SHP77 (cell line): ENCODE results near the gene ATP6V0D1.
"Not testable (repeated sequence)": the region's sequence is repeated elsewhere in the genome, so short reads cannot be mapped to it uniquely, and the experiment has no call there.

Experiments
- DNase-seq, 2 experiments: peaks; one replicate each; lab custom pipeline; 2025; lab: John Stamatoyannopoulos, UW

Gene ATP6V0D1

DNA sequence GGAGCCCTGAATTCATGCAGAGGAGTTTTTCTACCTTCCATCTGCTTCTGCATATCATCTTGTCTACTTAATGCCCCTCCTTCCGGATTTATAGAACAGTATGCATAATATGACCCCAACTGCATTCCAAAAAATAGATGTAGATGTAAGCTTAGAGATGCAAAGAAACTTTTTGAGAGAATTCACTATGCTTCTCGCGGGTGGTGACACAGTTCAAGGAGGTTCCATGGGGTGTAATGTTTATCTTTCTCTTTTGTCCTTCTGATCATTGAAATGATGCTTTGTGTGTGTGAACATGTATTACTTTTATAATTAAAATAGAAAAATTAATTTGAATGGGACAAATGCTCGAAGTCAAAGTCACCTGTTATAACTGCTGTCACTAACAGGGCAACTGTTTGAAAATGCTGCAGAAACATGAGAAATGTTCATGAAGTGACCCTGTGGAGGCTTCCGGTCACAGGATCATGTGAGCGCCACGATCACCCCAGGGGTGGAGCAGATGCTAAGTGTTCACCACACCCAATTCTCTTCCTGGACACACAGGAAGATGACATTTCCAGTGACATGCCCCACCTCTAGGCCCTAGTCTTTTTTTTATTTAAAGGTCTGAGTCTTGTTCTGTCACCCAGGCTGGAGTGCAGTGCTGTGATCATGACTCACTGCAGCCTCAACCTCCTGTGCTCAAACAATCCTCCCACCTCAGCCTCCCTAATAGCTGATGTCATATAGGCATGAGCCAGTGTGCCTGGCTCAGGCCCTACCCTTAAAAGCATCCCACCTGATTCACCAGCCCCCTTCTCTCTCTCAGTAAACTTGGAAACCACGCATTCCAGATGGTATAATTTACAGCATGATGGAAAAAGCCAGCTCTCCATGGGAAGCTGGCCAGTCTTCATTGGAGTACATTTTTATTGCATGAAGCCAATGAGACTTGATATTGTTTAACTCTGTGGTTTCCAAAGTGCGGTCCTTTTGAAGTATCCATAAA, 23.4 kb upstream of the ATP6V0D1 start:
- DNase-seq = no peak

DNA sequence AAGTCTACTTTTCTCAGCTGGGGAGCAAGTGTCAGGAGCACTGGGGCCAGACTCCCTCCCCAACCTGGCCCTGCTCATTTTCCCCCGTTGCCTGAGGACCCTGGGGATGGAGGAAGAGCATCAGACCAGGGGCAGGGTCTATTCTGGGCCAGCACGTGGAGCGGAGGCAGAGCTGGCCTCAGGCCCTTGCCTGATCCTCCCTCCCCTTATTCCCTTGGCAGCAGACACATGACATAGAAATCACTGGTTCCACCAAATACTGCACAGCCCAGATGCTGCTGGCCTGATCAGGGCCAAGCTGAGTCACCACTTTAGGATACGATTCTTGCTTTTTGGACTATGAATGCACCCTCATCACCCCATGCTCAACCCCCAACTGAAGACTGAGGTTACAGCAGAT, 18.1 kb upstream of the ATP6V0D1 start:
- no peak for DNase-seq

GRCh38 chr16:67490335-67491096, 9.6 kb upstream of the ATP6V0D1 start:
- DNase-seq = no peak

GRCh38 chr16:67489401-67490083, 8.6 kb upstream of the ATP6V0D1 start:
- no peak for DNase-seq

DNA sequence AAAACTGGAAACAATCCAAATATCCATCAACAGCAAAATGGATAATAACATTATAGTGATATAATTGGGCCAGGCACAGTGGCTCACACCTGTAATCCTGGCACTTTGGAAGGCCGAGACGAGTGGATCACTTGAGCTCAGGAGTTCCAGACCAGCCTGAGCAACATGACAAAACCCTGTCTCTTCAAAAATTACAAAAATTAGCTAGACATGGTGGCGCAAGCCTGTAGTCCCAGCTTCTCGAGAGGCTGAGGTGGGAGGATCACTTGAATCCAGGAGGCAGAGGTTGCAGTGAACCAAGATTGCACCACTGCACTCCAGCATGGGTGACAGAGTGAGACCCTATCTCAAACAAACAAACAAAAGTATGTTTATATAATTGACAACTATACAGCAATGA, 6.6 kb upstream of the ATP6V0D1 start:
- DNase-seq = not testable (repeated sequence)

DNA sequence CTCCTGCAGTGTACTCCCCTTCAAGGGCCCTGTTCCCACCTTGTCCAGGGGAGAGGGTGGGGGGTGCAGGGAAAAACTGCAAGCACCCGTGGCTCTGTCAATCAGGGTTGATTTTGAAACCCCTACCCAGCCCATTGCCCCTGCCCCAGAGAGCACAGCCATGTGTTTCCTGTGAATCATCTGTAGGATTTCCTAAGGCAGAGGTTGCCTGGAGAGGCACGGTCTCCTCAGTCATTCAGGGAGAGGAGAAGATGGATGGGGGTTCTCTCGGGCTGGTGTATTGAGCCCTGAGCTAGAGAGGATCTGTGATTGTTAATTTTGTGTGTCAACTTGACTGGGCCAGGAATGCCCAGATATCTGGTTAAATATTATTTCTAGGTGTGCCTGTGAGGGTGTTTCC, 5.8 kb upstream of the ATP6V0D1 start:
- DNase-seq = no peak

GRCh38 chr16:67483731-67484525, 3.0 kb upstream of the ATP6V0D1 start:
- DNase-seq = no peak

DNA sequence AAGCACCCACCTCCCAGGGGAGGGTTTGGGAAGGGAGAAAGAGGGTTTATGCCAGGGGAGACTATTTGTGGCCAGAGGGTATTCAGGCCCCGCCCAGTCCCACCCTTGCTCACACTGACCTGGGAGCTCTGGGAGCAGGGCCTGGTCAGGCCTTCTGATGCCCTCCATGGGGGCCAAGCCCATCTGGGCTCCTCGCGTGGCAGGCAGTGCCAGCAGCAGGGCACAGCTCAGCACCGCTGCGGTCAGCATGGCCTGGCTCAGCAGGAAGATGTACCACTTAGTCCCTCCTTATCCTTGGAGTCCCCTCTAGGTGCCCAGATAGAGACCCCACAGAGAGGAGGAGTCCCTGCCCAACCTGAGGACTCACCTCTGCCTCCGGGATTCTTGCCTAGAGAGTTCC, 2.2 kb upstream of the ATP6V0D1 start, which contains the start of gene AGRP:
AGRP (minus strand) TSS at position 398 of the 400 bp plus-strand sequence; CDS start at position 249, 149 bp downstream.
- DNase-seq = no peak

GRCh38 chr16:67482233-67482924, 1.4 kb upstream of the ATP6V0D1 start:
- no peak for DNase-seq

DNA sequence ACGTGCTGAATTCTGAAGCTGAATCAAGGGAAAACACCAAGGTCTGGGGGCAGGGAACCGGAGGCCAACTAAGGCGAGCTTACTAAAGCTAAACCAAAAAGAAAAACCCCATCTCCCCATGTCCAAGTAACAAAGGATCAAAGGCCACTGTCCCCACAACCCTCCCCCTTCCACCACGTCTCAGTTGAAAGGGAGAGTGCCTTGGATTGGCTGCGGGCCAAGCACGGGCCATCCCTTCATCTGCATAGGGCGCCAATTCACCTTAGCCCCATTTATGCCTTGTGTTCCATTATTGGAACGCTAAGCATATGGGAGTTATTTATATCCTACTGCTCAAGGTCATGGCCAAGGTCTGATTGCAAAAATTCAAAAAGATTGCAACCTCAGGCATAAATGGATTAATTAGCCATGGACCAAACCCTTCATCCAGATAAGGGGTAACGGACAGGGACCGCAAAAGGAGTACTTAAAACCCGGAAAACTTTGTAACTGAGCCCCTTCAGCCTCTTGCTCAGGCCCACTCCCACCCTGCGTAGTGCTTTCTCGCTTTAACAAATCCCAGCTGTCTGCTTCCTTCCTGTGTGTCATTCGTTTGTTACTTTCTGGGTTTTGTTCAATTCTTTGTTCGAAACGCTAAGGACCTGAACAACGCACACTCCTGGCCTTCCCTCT, 740 bp upstream of the ATP6V0D1 start:
- peak; percentile 8 to 37 for DNase-seq

- no peak for DNase-seq
Observed at GRCh38 chr16:67477960-67478554, 2.9 kb downstream of the ATP6V0D1 start.

- DNase-seq = no peak
Observed at GRCh38 chr16:67474551-67475455, 6.2 kb downstream of the ATP6V0D1 start.

GRCh38 chr16:67471758-67472384, 9.1 kb downstream of the ATP6V0D1 start:
- DNase-seq = no peak

DNA sequence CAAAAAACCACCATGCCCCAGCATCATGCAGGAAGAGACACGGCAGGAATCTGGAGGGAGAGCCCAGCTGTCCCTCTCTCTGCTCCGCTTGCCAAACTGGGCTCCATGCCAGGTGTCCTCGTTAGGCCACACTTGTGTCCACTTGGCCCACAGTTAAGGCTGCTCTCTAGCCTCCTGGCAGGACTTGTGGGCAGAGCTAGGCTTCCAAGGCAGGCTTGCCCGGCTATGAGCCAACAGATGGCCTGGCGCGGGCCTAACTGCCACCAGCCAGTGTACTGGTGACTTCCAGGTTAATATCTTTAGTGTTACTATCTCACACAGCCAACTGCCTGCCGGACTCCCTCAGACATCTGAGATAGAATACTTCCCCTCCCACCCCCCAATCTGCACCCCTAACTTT, 10.6 kb downstream of the ATP6V0D1 start:
- peak; percentile 81 to 84 for DNase-seq

- DNase-seq = no peak
Observed at GRCh38 chr16:67468731-67469130, 12.2 kb downstream of the ATP6V0D1 start.

DNA sequence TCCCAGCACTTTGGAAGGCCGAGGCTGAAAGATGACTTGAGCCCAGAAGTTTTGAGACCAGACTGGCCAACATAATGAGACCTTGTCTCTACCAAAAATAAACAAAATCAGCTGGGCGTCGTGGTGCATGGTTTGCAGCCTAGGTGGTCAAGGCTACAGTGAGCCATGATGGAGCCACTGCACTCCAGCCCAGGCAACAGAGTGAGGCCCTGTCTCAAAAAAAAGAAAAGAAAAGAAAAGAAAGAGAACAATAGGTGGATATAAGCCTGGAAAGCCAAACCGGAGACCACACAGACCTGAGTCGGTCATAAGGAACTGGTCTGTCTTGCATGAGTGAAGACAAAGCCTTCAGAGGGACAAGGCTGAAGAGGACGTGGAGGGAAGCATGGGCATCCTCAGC, 14.4 kb downstream of the ATP6V0D1 start:
- DNase-seq = no peak

DNA sequence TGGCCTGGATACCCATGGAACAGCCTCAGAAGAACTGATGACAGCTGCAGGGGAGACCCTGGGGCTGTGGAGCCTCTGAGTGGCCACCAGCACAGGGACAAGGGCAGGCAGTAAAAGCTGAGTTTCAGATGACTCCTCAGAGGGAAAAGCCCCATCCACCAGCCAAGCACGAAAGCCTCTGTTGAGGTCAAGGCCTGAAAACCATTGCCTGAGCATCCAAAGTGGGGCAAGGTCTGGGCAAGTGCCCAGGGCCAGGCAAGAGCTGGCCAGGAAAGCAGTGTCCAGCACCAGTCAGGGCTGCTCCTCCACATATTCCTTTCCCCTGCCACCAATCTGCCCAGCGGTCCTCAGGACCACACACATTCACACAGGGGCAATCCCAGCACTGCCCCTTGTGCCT, 16.4 kb downstream of the ATP6V0D1 start:
- no peak for DNase-seq

GRCh38 chr16:67463691-67464090, 17.3 kb downstream of the ATP6V0D1 start:
- DNase-seq = no peak
